LNCaP clone FGC (cell line): ENCODE measurements around the gene ARHGAP32.
"Not testable (repeated sequence)": the region's sequence is repeated elsewhere in the genome, so short reads cannot be mapped to it uniquely, and the experiment has no call there.

Source experiments
- DNase-seq: peaks from one replicate; pipeline ENCODE4 v3.0.0-alpha.2; 2011; ENCODE audit warnings: low read depth
- H3K4me3 ChIP-seq: 2 replicates; pipeline ENCODE4 v1.5.1; 2011; ENCODE audit warnings: mild to moderate bottlenecking, low read depth, low read length, control low read depth
- TF ChIP-seq, protein P1 (sequence below): IDR thresholded peaks from 2 replicates; pipeline ENCODE4 v1.5.1; 2012; ENCODE audit warnings: mild to moderate bottlenecking; ENCODE audit not compliant: control insufficient read depth, insufficient read depth; ENCODE audit errors: extremely low read depth

The ARHGAP32 gene

DNA sequence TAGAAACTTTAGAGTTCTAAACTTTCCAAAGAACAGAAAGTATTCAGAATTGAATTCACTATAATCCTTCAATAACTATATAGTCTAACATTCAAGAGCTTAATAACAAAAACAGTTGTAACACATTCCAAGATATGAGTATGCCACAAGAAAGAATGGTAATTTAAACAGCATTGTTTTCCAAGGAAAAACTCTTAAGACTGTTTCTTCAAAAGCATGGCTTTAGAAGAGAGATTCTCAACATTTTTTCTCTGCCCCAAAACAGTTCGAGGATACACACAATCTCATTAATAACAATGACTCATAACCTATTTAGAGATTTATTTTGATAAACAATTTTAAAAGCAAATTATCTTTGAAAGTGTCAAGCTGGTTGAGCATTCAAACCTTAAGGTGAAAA lies 16.7 kb upstream of the ARHGAP32 start:
- DNase-seq = no peak
- TF ChIP-seq, protein P1, sequence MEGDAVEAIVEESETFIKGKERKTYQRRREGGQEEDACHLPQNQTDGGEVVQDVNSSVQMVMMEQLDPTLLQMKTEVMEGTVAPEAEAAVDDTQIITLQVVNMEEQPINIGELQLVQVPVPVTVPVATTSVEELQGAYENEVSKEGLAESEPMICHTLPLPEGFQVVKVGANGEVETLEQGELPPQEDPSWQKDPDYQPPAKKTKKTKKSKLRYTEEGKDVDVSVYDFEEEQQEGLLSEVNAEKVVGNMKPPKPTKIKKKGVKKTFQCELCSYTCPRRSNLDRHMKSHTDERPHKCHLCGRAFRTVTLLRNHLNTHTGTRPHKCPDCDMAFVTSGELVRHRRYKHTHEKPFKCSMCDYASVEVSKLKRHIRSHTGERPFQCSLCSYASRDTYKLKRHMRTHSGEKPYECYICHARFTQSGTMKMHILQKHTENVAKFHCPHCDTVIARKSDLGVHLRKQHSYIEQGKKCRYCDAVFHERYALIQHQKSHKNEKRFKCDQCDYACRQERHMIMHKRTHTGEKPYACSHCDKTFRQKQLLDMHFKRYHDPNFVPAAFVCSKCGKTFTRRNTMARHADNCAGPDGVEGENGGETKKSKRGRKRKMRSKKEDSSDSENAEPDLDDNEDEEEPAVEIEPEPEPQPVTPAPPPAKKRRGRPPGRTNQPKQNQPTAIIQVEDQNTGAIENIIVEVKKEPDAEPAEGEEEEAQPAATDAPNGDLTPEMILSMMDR = no peak
- no peak overlapping the region for H3K4me3 ChIP-seq

DNA sequence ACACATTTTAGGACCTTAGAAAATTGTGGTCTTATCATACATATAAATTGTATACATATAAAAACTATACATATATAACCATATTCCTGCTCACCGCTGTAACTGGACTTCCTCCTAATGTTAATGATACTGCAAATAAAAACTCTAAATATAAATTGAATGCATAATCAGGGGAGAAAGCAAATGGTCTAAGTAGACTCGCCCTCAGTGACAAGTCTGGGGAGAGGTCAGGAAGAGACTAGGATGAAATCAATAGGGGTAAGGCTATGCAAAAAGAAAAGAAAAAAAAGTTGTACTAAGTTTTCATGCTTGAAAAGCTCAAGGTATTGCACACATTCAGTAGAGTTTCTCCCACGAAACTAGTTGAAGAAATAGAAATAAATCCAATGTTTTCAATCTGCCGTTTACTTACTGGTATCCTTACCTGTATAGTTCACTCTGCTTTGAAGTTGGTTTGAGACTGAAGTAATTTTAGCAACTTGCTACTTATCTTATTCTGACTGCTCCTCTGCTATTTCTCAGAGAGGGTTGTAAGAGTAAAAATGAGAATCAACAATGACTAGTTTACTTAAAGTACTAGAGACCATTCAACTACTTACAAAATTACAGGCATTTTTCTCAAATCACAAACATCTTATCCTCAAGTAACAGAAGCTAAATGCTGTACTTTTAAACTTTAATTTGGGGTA lies 12.2 kb upstream of the ARHGAP32 start:
- H3K4me3 ChIP-seq = no peak overlapping the region
- TF ChIP-seq, protein P1 = no peak
- DNase-seq = no peak

DNA sequence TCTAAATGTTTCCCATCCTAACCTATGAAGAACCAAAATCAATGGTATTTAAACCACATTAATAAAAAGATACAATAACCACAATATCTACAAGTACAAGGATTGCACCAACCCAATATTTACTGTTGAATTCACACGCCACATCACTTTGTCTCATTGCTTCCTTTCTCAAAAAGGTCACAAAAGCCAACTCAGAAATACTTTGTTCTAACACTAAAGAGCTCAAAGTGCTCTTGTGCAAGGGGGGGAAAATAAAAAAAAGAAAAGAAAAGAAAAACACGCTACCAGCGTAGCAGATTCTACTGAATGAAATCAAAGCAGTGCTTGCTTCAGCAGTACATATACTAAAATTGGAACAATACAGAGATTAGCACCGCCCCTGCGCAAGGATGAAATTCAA lies 10.5 kb upstream of the ARHGAP32 start:
- DNase-seq = no peak
- TF ChIP-seq, protein P1 = no peak
- no peak overlapping the region for H3K4me3 ChIP-seq

DNA sequence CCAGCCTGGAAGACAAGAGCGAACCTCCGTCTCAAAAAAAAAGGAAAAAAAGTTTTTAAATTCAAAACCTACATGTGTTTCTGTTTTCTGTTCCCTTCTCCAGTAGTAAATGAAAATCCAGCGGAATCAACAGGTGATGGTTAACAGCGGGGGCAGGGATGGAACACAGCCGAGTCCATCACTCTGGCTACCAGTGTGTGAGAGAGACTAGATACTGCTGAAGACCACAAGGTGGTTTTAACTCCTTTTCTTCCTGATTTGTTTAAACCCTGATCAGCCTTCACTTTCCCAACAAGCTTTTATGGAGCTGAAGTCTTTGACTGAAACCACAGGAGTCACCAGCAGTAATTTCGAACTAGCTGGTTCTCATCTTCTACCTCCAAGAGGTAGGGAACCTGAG lies 3.6 kb upstream of the ARHGAP32 start:
- no peak for DNase-seq
- no peak overlapping the region for H3K4me3 ChIP-seq
- TF ChIP-seq, protein P1 = no peak

DNA sequence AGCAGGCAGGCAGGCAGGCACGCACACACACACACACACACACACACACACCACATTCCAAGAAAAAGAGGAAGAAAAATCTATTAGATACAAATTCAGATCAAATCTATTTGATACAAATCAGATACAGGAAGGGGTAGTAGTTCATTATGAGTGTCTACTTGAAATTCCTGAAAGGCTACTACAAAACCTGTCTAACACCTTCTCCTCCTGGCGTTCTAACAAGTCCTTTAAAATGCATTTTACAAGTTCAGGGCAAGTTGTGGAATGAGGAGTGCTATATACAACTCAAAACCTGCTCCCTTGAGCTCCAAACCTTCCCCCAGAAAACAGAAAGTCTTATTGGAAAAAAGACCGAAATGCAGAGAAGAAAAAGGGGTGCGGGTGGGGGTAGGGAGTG lies 476 bp downstream of the ARHGAP32 start:
- DNase-seq = peak; percentile 89
- peak overlapping the region; percentile 48 for H3K4me3 ChIP-seq
- TF ChIP-seq, protein P1 = no peak

DNA sequence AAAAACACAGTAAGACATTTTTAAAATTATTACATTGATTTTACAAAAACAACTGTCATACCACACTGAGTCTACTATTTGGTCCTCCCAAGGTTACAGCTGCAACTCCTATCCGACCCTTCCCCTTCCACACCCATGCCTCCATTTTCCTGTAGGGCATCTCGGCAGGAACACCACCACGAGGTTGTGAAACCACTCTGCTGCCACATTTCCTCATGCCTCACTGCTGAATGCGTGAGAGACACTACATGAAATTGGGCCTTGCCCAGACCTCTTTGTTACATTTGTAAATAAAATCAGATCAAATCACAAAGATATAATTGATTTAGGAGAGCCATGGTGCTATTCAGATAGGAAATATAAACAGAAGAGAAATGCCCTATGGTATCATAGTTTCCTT lies 2.0 kb downstream of the ARHGAP32 start:
- DNase-seq = no peak
- no peak overlapping the region for H3K4me3 ChIP-seq
- TF ChIP-seq, protein P1 = no peak

DNA sequence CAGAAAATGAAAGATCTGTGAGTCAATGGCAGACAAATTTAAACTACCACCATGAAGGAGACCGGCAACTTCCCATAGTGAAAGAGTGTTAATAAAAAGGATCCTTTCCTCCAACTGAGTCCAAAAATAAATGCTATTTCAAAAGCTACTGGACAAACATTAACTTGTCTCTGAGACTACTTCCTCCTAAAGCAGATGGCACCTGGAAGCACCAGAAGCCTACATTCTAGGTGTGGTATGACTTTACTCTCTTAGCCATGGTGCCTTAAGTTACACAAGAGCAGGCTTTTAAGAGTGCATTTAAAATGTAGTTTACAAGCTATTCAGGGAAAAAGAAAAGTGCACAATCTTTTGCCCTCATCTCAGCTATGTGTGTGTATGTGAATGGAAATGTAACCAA lies 2.5 kb downstream of the ARHGAP32 start:
- DNase-seq = no peak
- H3K4me3 ChIP-seq = no peak overlapping the region
- TF ChIP-seq, protein P1 = no peak

DNA sequence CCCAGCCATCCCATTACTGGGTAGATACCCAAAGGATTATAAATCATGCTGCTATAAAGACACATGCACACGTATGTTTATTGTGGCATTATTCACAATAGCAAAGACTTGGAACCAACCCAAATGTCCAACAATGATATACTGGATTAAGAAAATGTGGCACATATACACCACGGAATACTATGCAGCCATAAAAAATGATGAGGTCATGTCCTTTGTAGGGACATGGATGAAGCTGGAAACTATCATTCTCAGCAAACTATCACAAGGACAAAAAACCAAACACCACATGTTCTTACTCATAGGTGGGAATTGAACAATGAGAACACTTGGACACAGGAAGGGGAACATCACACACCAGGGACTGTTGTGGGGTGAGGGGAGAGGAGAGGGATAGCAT lies 7.0 kb downstream of the ARHGAP32 start:
- not testable (repeated sequence) for DNase-seq, H3K4me3 ChIP-seq
